ENCODE measurements around the gene SRRM4.

GRCh38 chr12:118982302-118982701 is 961 bp downstream of the SRRM4 start:
- TF ChIP-seq, protein P1, sequence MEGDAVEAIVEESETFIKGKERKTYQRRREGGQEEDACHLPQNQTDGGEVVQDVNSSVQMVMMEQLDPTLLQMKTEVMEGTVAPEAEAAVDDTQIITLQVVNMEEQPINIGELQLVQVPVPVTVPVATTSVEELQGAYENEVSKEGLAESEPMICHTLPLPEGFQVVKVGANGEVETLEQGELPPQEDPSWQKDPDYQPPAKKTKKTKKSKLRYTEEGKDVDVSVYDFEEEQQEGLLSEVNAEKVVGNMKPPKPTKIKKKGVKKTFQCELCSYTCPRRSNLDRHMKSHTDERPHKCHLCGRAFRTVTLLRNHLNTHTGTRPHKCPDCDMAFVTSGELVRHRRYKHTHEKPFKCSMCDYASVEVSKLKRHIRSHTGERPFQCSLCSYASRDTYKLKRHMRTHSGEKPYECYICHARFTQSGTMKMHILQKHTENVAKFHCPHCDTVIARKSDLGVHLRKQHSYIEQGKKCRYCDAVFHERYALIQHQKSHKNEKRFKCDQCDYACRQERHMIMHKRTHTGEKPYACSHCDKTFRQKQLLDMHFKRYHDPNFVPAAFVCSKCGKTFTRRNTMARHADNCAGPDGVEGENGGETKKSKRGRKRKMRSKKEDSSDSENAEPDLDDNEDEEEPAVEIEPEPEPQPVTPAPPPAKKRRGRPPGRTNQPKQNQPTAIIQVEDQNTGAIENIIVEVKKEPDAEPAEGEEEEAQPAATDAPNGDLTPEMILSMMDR (IDR thresholded peaks at IDR 0.05), result no peak
- no peak for TF ChIP-seq POLR2A (IDR thresholded peaks at IDR 0.05)

Data from thyroid gland (tissue), 4 donors.